Central memory CD4-positive, alpha-beta T cell (primary cell): ENCODE results near the gene RELN.

Experiments
- DNase-seq: peaks from one replicate; pipeline ENCODE4 v3.0.0; 2022

The RELN gene

DNA sequence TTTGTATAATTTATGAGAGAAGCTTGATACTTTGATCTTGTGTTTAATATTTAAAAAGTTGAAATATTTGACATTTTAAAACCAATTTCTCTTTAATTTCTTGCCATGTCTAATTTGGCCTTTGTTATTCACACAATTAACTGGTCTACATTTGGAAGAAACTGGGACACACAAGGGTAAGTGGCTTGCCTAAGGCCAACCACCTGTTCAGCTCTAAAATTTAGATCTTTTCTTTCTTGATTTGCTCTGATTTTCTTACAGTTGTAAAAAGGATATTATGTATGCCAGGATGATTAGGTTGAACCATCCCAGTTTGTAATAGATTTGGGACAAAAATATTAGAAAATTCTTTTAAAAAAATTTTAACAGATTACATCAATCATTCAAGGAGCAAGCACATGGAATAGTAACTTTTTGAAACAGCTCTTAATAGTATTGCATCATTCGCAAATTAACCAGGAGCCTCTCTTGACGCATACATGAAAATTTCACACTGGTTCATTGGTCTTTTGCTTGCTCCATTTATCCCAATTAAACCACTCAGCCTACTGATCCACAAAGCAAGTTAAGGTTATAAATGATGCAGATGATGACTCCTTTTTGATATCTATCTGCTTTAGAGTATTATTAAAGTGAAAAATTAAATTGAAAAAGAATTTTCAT is 321.0 kb downstream of the RELN start:
- no peak for DNase-seq

DNA sequence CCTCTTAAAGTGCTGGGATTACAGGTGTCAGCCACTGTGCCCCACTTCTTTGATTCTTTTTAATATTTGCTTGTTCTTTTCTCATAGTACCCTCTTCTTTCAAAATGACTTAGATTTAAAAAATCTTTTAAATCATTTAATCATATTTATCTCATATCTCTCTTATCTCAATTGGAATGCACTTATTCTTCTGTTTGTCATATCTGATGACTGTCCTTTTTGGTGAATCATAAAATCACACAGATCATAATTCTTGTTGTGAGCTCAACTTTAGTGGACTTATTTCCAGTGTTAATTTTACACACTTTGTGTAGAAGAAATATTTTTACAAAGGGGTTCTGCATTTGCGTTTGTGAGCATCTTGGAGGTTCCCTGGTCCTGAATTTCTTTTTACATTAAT is 323.1 kb downstream of the RELN start:
- no peak for DNase-seq

DNA sequence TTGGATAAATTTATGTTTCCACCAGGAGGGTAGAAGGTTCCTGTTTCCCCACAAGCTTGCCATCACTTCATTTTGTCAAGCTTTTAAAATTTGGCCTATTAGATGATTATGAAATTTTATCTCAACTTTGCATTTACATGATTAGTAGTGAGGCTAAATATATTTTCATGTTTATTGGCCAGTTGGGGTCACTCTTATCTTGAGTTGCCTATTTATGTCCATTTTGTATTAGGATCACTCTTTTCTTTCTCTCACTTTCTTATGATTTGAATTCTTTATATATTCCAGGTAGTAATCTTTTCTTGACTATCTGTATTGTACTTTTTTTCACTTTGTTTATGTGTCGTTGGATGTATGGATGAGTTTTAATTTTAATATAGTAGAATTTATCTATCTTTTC is 324.9 kb downstream of the RELN start:
- no peak for DNase-seq

DNA sequence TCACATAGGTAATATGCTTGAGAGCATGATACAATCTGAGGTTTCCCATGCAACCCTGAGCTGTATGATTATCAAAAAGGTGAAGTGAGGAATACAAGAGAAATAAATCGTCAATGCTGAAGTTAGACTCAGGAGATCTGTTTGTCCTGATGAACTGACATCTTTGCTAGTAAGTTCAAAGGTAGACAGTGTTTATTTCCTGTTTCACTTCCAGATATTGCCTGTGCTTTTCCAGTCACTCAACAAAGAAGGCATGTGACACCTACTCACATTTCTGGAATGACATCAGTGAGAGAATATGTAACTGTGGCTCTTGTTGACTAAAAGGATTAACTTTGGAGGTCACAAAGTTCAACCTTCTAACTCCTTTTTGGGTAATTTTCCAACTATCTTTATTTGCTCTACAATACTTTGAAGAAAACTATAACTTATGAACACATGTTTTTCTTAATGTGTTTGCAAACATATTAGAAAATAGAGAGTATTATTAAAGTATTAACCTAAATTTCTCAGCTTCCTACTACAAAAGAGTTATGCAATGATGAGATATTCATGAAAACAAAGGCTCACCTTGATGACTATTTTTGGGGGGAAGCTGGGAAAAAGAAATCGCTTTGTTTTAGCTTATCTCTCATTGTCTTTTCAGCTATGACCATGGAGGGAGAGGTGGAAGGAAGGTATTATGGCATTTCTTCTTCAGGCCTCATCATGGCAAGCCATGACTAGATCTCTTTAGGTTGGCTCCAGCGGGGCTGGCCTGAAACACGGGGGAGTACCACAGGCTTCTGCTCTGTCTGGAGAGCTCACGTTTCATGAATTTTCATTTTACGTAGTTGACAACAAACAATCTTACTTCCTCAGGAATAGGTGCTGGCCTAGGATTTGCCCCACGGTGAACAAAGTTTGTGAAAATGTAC is 328.7 kb downstream of the RELN start:
- no peak for DNase-seq

DNA sequence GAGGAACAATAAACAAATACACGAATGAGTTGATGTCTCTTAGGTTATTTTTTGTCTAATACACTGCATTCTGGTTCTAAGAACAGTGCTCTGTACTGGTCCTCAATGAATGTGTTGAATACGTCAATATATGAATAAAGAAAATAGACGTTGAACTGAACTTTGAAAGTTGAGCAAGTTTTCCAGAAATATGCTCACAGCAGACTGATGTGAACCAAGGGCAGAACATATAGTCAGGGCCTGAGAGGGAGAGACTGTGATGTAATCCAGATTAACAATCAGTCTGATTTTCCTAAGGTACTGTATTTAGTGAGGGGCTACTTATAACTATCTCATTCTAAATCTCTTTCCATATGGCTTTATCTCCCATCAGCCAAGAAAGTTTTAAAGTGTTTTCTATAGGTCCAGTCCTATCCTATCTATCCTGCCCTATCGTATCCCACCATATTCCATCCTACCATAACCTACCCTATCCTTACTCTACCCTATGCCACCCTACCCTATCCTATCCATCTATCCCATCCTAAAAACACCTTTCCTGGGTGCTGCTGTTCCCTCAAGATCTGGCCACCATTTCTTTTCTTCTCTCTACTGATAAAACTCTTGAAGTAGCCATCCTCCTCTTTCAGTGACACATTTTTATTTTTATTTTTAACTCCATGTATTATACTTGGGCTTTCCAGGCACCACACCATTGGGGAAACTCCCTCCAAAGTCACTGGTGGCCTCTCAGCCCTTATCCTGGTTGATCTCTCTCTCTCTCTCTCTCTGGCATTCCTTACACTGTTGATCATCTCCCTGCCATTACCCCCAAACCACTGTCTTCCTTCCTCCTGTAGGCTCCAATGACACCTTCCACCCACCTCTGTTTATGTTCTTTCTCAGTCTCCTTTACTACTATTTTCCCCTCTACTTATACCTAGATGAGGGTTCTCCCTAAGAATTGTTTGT is 331.1 kb downstream of the RELN start:
- no peak for DNase-seq

DNA sequence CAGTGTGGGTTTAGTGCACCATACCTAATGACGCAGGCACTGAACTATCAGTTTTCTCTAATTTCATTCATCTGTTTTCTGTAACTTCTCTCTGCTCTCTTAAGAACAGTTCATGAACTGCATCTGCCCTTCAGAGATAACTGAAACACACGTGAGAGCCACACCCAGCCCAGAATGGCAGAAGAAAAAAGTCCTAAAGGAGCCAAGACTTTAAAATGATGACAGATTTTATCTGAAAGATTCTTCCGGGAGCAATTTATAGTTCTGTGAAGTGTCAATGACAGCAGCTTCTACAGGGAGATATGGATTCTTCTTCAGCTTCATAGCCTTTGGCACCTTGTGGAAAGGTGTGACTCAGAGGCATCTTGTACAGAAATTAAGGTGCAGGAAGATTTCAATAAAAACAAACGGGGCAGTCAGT is 332.0 kb downstream of the RELN start:
- DNase-seq = no peak

DNA sequence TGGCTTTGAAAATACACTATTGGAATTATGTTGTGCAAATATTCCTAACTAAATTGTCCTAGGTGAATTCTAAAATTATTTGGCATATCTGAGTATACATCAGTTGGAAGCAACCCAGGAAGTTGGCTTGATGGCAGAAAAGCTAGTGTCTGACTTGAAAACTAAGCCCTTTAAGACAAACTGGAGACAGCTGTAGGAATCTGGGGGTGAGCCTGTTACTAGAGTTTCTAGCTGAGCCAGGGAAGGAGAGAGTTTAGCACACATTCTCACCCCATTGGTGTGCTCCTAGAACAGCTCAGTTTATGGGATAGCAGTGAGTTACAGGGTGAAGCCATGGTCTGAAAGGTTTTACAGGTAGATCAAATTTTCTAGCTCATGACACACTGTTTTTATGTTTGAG is 333.2 kb downstream of the RELN start:
- no peak for DNase-seq

DNA sequence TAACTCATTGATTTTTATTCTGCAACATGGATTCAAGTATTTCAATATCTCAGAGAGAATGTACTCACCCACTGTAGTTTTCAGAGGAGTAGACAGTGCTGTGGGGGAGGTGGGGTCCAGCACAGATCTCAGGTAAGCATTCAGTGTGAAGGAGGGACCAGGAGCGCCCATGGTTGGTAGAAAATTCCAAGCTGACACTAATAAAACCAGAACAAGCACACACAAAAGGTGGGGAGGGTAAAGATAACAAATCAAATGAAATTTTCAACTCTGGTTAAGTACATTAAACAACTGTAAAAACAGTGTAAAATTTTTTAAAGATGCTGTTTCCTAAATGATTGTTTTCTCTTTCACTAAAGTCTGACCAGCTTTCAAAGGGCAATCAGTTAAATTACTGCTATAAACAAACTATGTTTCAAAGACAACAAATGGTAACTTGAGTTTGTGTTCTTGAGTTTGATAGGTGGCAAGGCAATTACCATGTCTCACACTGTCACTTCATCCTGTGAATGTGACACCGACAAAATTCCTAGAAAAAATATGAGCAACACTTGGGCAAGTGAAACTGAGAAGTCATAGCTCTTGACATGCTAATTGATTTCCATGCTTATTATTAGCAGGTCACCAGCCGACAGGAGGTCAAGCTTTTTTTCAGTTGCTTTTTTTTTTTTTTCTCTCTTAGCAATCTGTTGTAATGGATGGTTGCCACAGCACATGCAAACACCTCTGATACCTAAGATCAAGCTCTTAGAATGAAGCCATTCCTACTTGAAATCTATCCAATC is 337.7 kb downstream of the RELN start:
- no peak for DNase-seq

DNA sequence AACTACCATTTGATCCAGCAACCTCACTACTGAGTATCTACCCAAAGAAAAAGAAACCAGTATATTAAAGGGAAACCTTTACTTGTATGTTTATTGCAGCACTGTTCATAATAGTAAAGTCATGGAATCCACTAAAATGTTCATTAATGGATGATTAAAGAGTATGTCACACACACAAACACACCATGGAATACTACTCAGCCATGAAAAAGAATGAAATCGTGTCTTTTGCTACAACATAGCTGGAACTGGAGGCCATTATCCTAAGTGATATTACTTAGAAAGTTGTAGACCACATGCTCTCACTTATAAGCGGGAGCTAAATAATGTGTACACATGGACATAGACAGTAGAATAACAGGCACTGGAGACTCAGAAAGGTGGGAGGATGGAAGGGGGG is 340.4 kb downstream of the RELN start:
- no peak for DNase-seq

DNA sequence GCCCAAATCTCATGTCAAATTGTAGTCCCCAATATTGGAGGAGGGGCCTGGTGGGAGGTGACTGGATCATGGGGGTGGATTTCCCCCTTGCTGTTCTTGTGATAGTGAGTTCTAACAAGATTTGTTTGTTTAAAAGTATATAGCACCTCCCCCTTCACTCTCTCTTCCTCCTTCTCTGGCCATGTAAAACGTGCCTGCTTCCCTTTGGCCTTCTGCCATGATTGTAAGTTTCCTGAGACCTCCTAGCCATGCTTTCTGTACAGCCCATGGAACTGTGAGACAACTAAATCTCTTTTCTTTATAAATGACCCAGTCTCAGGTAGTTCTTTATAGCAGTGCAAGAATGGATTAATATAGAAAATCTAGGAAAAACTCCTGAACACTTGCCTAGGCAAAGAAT is 341.3 kb downstream of the RELN start:
- no peak for DNase-seq

DNA sequence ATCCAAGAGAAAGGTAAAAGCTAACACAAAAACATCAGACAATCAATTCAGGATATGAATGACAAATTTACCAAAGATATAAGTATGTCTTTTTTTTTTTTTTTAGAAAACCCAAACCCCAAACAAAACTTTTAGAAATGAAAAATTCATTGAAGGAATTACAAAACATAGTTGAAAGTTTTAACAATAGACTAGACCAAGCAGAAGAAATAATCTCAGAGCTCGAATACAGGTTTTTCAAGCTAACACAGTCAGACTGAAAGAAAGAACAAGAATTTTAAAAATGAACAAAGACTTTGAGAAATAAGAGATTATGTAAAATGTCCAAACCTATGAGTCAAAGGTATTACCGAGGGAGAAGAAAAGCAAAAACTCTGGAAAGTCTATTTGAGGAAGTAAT is 345.1 kb downstream of the RELN start:
- no peak for DNase-seq

DNA sequence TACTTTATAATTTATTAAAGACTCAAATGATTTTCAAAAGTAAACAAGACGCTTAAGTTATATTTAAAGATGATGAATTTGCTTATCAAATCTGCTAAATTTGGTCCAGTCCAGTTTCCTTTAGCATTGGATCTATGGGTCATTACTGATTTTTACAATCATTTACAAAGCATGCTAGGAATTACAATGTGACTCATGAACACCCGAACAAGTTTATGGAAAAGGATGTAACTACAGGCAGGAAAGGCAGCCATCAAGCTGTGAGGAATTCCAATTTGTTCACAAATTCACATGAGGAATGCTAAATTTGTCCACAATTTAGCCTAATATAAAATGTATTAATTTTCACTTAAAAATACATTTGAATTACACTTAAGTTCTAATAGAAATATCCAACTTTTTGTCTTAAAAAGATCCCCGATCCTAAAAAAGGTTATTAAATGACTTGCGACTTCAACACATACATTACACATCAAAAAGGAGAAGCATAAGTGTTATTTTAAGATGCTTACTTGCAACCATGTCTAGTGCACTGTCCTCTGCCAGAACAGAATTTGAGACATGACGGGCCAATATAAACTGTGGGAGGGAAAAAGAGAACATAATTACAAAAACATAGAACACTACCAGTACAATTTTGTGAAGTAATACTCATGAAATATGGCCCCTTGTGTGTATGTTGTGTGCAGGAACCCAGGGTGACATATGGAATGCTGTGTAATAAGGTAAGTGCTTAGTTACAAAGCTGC is 349.3 kb downstream of the RELN start:
- DNase-seq = no peak

DNA sequence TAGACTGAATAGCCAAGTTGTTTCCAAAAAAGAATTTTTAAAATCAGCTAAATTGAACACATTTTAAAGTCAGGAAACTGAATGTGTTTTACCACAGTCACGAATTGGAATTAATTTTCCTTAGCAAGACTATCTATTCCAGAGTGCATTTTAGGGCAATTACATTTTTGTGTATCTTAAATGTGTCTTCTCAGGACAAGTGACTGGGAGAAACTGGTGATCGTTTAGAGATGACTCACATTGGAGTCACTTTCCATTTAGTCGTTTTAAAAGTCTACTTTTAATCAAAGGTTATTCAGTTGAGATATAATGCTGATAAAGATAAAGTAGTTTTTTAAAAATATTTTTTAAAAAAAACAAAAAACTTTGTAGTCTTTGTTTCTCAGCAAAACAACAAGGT is 351.7 kb downstream of the RELN start:
- DNase-seq = no peak

DNA sequence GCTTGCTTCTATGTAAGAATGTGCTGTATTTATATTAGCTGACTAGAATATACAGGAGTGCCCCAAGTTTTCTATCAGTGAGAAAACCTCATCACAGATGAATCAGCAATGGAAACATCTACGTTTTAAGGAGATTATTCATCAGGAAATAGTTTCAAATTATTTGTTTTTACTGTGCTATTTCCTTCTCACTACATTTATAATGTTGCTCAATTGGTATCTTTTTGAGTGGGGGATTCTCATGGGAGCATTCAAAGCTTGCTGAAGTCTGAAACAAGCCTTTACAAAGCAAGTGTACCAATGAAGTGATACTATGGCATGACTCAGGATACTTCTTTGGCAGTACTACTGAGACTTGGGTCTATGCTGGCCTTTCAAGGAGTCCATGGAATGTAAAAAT is 352.4 kb downstream of the RELN start:
- no peak for DNase-seq

DNA sequence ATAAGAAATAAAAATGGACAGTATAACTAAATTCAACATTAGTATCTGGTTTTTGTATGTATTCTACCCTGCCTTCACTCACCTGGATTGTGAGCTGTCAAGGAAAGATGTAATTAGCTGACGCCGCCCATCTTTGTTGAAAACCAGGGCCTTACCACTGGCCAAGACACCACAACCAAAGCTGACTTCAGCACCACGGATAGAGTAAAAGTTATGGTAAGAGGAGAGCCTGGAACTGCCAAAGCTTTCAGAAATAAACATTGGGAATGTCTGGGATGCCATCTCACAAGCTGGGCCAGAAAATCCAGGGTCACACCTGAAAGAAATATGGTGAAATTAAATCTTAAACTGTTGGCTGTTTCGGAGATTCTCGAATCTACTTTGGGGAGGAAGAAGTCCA is 353.3 kb downstream of the RELN start:
- DNase-seq = no peak

DNA sequence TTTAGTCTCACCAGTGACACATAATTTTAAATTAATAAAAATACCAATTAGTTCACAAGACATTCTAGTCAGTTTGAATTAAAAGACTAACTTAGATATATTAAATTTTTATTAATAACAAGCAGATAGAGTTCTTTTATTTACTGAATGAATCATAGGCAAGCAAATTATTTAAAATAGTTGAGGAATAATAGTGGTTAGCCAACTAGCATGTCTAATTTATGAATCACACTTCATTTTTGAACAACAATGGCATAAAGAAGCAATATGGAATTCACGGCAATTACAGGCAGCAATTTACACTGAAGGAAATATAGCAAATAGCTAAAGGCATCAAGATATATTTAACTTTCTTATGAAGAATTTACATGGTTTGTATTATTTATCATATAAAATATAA is 356.5 kb downstream of the RELN start:
- DNase-seq = no peak

DNA sequence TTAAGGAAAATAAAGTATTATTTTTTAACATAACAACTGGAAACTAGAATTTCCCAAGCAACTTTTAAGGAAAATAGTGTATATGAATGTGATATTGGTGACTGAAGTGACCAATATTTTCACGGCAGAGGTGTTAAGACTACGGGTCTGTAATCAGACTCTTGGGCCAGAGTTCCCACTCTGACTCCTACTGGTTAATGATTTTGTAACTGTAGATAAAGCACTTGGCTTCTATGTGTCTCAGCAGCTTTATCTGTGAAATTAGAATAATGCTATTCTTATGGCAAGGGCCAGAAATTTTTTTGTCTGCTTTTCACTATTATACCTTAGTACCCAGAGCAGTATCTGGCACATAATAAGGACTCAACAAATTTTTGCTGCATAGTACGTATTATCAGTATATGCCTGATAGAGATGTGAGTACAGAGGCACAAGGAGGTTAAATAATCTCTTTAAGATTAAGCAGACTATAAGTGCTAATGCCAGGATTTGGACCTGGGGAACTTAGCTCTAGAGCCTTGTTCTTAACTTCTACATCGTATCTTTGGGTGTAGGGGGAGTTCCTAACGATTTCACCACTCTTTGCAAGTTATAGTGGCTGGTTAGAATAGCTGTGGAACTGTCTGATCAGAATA is 357.3 kb downstream of the RELN start:
- DNase-seq = no peak

DNA sequence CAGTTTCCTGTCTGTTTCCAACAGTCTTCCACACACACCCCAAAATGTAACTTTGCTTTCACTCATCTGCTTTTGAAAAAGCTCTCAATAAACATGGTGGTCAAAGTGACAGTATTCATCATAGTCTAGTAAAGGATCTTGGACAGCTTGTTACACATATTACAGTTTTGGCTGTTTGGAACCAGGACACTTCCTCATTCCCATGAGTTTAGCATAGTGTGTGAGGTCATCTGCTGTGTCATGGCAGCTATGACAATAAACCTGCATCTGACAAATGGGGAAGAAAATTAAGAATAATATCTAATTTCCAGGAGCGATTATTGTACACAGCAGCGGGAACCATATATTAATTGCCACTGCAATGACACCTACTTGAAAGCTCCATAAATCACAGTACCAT is 359.1 kb downstream of the RELN start:
- DNase-seq = no peak

DNA sequence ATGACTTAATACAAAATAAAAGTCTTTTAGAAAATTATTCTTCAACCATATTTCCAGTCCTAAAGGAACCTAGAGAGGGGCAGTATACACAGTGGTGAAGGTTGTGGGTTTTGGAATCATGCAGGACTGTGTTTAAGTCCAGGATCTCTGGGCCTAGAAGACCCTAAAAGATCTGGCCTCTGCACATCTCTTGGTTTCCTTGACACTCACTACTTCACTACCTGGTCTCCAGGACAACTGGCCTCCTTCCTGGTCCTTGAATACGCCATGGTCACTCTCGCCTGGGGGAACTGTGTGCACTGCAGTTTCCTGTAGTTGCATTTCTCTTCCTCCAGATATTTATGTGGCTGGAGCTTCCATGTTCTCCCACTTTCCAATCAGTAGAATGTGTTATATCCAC is 360.7 kb downstream of the RELN start:
- no peak for DNase-seq

DNA sequence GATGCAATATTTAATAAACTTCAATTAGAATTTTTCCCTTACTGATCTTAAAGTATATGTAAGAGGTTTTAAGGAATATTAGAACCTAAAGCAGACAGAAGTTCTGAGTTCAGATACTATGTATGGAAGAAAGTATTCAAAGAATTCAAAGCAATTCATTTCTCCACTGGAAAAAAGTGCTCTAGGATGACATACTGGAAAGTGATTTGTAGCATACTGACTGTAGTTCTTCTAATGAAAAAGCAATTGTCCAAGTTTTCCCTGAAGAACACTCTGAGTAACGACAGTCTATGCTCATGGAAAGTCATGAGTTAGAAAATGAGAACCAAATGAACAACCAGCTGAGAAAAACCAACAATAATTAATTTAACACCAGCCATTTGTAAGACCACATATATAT is 362.7 kb downstream of the RELN start:
- no peak for DNase-seq

DNA sequence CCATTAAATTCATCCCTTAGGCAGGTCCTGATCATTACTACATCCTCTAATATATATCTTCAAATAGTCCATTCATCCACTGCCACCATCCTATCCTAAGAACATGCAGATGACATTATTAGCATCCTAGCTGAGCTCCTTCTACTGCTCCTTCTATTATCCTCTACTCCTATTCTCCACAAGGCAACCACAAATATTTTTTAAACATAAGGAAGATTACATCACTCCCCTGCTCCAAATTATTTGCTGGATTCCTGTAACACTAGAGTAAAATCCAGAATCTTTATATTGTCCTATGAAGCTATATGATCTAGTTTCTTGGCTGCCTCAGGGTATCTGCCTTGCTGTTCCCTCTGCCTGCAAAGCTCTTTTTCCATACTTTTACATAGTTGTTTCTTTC is 367.2 kb downstream of the RELN start:
- DNase-seq = no peak
